NCI-H1048 (cell line): ENCODE results near the gene GNB1L.

Experiments used
- DNase-seq: peaks from one replicate; lab custom pipeline; 2025; lab: John Stamatoyannopoulos, UW

The GNB1L gene

DNA sequence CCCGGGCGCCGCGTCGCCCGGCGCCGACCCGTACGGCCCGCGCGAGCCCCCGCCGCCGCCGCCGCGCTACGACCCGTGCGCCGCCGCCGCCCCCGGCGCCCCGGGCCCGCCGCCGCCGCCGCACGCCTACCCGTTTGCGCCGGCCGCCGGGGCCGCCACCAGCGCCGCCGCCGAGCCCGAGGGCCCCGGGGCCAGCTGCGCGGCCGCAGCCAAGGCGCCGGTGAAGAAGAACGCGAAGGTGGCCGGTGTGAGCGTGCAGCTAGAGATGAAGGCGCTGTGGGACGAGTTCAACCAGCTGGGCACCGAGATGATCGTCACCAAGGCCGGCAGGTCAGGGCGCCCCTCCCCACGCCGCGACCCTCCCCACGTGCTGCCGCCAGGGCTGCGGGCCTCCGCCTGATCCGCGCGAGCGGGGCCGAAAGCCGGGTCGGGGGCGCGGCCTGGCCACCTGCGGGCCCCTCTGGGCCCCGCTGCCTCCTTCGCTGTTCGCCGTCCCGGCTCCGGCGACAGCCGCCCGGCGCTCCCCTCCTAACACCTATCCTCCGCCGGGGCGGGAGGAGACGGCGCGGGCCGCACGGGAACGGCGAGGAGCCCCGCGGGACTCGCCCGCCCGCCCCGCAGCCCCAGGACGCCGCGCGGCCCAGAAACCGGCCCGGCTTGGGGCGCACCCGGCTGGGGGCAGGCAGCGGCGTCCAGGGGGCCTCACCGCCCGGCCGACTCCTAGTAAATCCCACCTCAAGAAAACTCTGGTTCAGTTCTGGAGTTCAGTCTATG, 93.5 kb downstream of the GNB1L start:
- no peak for DNase-seq

- DNase-seq: no peak
Observed at GRCh38 chr22:19760058-19760950, 94.4 kb downstream of the GNB1L start, which contains the start of gene TBX1. Gene TBX1, plus strand, starts transcription at chr22:19760778. Its CDS starts 66 bp downstream, at chr22:19760844.

GRCh38 chr22:19759427-19760057, 95.1 kb downstream of the GNB1L start:
- DNase-seq: no peak

DNA sequence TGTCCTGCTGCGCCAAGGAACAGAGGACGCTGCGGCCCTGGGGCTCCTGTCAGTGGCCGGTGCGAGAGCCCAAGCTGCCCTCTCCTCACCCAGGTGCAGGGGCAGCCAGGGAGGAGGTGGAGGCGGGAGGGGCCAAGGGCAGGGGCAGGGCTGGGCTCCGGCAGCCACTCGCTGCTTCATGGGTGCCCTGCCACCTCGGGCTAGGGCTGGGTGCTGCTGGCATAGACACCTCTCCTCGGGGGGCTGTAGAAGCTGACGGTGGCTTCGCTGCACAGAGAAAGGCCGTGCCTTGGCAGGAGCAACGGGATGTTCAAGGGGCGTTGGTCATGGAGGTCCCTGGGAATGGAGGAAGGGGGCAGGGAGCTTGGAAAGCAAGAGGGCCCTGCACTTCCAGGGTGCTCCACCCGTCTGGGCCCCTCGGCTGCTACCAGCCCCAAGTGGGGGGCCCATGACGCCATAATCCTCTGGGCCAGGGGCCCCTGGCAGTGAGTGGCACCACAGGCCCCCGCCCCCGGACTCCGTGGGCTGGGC, 95.7 kb downstream of the GNB1L start:
- no peak for DNase-seq

GRCh38 chr22:19757985-19758895, 96.4 kb downstream of the GNB1L start:
- DNase-seq: no peak

- DNase-seq: no peak
Observed at GRCh38 chr22:19757140-19757984, 97.3 kb downstream of the GNB1L start.

- peak; percentile 57 for DNase-seq
Observed at GRCh38 chr22:19756288-19757128, 98.2 kb downstream of the GNB1L start.

DNA sequence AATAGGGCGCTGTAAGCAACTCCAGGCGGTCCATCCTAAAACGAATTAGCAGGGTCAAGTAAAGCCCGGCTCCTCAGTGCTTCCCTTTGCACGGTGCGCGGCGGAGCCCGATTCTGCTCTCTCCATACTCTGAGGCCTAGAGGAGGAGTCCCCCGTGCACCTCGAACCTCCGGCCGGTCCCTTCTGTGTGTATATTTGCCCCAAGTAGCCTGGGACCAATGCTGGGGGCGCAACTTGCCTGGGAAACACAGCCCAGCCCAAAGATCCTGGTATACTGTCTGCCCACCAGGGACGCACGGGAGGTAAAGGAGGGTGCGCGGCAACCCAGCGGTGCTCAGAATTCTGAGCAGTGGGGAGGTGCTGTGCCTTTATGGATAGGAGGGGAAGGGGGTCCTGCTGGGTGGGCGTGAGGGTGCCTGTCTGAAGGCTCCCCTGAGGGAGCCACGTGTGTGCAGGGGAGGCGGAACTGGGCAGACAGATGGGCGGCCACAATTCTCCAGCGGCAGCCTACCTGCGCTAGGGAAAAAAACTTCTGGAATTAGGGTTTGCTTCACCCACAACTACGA, 98.9 kb downstream of the GNB1L start:
- no peak for DNase-seq

DNA sequence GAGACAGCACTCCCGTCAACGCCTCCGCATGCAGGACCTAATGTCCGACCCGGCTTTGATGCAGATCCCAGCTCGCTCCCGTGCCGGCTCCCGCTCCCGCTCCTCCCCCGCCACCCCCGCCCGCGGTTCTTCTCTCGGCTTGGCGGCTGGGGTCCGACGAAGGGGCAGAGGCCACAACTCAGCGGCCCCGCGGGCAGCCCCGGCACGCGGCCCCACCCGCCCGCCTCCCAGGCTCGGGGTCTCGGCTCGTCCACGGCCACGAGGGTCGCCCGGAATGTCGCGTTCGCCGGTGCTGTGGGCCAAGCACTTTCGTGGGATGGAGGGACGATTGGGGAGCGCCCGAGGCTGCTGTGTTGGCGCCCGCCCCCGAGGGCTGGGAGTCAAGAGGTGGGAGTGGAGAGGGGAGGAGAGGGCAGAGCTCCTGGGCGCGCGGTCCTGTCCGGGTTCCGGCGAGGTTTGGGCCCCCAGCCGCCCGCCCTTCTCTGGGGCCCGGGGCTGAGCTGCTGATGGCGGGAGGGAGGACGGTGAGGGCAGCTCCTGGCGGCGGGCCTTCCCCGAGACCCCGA, 99.4 kb downstream of the GNB1L start:
- DNase-seq: no peak

GRCh38 chr22:19754701-19755144, 100.0 kb downstream of the GNB1L start:
- no peak for DNase-seq

DNA sequence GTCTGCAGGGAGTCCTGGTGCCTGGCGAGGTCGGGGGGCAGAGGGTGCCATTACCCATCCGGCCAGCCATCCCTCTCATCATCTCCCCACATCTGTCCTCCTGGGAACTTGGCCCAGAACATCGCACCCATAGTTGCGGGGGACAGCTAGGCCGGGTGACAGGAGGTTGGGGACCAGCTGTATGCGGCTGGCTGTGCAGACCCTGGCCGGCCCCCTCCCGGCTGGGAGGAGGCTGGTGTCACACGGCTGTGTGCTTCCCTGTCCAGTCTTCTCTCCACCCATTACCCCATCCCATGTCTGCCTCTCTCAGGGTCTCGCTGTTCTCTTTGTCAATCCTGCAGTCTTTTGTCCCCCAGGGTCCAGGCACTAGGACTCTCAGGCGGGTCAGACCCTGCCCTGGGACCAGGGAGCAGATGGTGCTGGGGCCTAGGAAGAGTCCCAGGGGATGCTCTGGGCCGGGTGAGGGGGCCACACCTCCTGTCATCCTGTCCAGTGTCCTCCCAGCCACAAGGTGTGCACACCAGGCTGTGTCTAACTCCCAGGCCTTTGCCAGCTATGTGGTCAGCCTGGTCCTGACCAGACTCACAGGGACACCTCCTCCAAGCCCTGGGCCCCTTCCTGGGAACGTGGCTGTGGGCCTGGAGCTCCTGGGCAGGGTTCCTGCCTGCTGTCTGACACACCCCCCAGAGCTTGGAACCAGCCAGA, 100.5 kb downstream of the GNB1L start:
- DNase-seq: no peak

DNA sequence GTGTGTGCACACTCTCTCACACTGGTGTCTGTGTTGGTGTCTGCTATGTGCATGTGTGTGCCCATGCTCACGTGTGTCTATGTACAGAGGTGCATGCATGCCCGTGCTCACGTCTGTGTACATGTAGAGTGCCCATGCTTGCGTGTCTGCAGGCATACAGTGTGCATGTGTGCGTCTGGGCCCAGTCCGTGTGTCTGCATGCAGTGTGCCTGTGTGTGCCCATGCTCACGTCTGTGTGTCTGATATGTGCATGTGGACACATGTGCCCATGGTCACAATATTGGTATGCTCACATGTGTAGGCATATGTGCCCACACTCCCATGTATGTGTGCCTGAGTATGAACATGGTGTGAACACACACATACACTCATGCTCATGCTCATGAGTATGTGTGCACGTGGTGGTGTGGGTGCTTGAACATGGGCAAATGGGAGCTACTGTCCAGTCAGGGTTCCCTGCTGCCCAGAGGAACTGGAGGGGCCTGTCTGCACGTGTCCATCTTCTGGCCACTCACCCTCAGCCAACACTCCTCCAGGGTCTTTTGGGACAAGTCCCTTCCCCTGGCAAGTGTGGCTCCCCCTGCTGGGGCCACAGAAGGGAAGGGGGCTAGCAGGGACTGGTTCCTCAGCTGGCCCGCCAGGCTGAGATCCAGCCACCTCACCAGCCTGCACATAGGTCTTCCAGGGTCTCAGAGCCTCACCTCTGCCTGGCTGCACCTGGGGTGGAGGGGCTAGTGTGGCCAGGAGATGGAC, 101.4 kb downstream of the GNB1L start:
- DNase-seq: no peak

GRCh38 chr22:19751497-19752245, 103.0 kb downstream of the GNB1L start:
- no peak for DNase-seq

- DNase-seq: no peak
Observed at GRCh38 chr22:19750507-19751490, 103.9 kb downstream of the GNB1L start.

DNA sequence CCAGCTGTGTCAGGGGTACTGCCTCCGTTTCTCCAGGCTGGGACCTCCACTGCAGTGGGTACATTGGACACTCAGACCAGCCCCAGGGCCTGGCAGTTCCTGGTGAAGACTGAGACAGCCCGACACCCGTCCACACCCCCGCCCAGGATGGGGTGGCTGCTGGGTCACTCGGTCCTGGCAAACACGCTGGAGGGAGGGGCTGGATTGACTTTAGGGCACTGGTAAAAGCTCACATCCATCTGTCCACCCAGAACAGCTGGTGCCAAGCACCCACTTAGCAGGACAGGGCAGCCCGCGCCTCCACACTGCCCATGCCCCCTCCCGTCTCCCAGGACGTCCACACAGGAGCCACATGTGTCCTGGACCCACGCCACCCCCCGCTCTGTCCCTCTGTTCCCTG, 104.8 kb downstream of the GNB1L start:
- no peak for DNase-seq
